ENCODE results near the gene OR5H14. TPM values are rescaled to one million over a fixed set of nuclear protein-coding genes. Genes with fewer than 3 reads are reported as not detected.

Gene OR5H14
- total and polyA plus RNA-seq, 2 of the 8 experiments (the other 6 are each of a cell fraction or from before 2014, with no cell fraction given), result not detected

GRCh38 chr3:98171071-98171470 lies 23.8 kb downstream of the OR5H14 start:
- Histone ChIP-seq H3K14ac (ENCODE audit: insufficient read length) (no peak overlapping the region), H3K79me2 (ENCODE audit: control insufficient read depth in 1 of 2, insufficient read depth in 2 of 2, low read length in 2 of 2) (no peaks in the 10 kb centered on the region), H3K36me3 (ENCODE audit: control insufficient read depth in 2 of 4, insufficient read depth in 4 of 4, low read length in 3 of 4) (peaks cover 0 to 3% (median 0%) of the 10 kb centered on the region in 4 experiments; a peak in 1 of 8 replicates), H3K4me3 (ENCODE audit: extremely low read depth in 1 of 4, insufficient read depth in 2 of 4, low read depth in 3 of 4, low read length in 4 of 4) (no peak overlapping the region), H3K79me1 (ENCODE audit: low read depth, low read length) (no peaks in the 10 kb centered on the region), H3K9me3 (ENCODE audit: insufficient read depth in 2 of 2, low read depth in 1 of 2, low read length in 1 of 2) (peaks cover 3 to 10% of the 10 kb centered on the region in 2 experiments; a peak in 3 of 4 replicates), H2BK12ac (ENCODE audit: low read depth, low read length) (no peak overlapping the region), H2BK5ac (ENCODE audit: low read depth, low read length) (no peak overlapping the region), H4K20me1 (replicated peaks in 1 of 2; ENCODE audit: control insufficient read depth in 1 of 2, insufficient read depth in 2 of 2, low read length in 2 of 2) (no peaks in the 10 kb centered on the region), H2AFZ (ENCODE audit: low read length) (no peak overlapping the region), H3K56ac (replicated peaks; ENCODE audit: insufficient read length, low read depth, low read length) (no peak overlapping the region), H3K4me1 (replicated peaks in 1 of 4; ENCODE audit: control insufficient read depth in 3 of 4, insufficient read depth in 4 of 4, low read length in 3 of 4) (no peaks in the 10 kb centered on the region), H4K91ac (replicated peaks; ENCODE audit: insufficient read length, low read length) (no peak overlapping the region), H2BK20ac (ENCODE audit: low read length) (no peak overlapping the region), H2BK120ac (replicated peaks; ENCODE audit: low read depth, low read length) (no peak overlapping the region), H3K23ac (ENCODE audit: insufficient read length) (no peak overlapping the region), H3K4me2 (ENCODE audit: insufficient read depth in 1 of 2, low read depth in 2 of 2, low read length in 2 of 2) (no peak overlapping the region), H3K4ac (replicated peaks; ENCODE audit: insufficient read length, low read depth, low read length) (no peak overlapping the region), H3K9ac (replicated peaks in 1 of 4; ENCODE audit: extremely low read depth in 1 of 4, low read depth in 3 of 4, low read length in 3 of 4) (no peak overlapping the region), H3K18ac (ENCODE audit: extremely low read depth, low read length) (no peak overlapping the region), H4K8ac (ENCODE audit: extremely low read depth, insufficient read depth, low read length) (no peak overlapping the region), H4K5ac (ENCODE audit: insufficient read length, low read depth, low read length) (no peak overlapping the region), H3K23me2 (ENCODE audit: low read depth, low read length) (no peaks in the 10 kb centered on the region), H3K27me3 (replicated peaks in 1 of 4; ENCODE audit: control insufficient read depth in 3 of 4, extremely low read depth in 1 of 4, insufficient read depth in 3 of 4, low read length in 3 of 4) (no peaks in the 10 kb centered on the region), H2AK5ac (ENCODE audit: low read depth, low read length) (no peak overlapping the region), H2BK15ac (ENCODE audit: low read length) (no peak overlapping the region), H3K27ac (ENCODE audit: low read depth, low read length) (no peak overlapping the region)
- TF ChIP-seq KDM4A (IDR thresholded peaks at IDR 0.05; ENCODE audit: low read depth, low read length, severe bottlenecking), result no peak
- TF ChIP-seq SIX5 (IDR thresholded peaks at IDR 0.05; ENCODE audit: low read depth, low read length), result no peak
- TF ChIP-seq HDAC2 (IDR thresholded peaks at IDR 0.05; ENCODE audit: borderline replicate concordance in 1 of 2, low read depth in 2 of 2, low read length in 2 of 2), result no peak
- TF ChIP-seq SP4 (IDR thresholded peaks at IDR 0.05; ENCODE audit: low read length), result no peak
- FAIRE-seq, result no peak
- CTCF ChIA-PET (ENCODE audit: partially characterized antibody), result interaction anchor here (1.3 kb wide), 1 partner anchor 12 kb away, joined by 3 read pairs; no protein-coding TSS in a partner anchor
- POLR2A ChIA-PET (ENCODE audit: partially characterized antibody), result no interaction called here
- DNase-seq (ENCODE audit: low read depth in 1 of 2, low spot score in 2 of 2), result no peak
- 88% methylated on average over 1 of the region's 1 CpG; no CpG with 5 or more reads in 1 of the 2 experiments for WGBS, 2 experiments (ENCODE audit: extremely low coverage in 1 of 2, insufficient coverage in 1 of 2, insufficient read length in 1 of 2, insufficient replicate concordance in 2 of 2, low coverage in 1 of 2, low lambda C conversion rate in 2 of 2, missing lambda C conversion rate in 1 of 2)
